ENCODE measurements around the gene POMP. TPM values are rescaled to one million over a fixed set of nuclear protein-coding genes. Genes with fewer than 3 reads are reported as not detected.

The POMP gene
- total RNA-seq, 1 donor from 2014 or later = 25.0 TPM

DNA sequence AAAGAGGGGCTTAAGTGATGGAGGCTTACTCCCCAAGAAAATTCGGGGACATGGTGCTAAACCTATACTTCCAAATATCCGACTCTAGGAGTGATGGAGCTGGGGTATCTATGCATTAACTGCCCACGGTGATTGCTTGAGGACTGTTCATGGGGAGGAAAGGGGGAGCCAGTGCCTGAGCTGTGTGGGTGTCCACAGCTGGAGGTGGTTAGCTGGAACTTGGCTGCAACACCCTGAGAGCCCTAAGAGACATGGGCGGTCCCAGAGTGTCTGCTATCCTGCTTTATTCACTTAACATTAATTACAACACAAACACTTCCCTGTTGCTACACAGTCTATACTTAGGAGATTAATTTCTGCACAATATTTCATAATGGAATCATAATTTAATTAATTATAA lies 28.1 kb upstream of the POMP start:
- Histone ChIP-seq H3K27me3 (no peaks in the 10 kb centered on the region), H3K4me3 (no peak overlapping the region), H3K36me3 (no peaks in the 10 kb centered on the region), H3K27ac (no peak overlapping the region), H3K4me1 (no peaks in the 10 kb centered on the region), H3K9me3 (no peaks in the 10 kb centered on the region)
- TF ChIP-seq, protein P1, sequence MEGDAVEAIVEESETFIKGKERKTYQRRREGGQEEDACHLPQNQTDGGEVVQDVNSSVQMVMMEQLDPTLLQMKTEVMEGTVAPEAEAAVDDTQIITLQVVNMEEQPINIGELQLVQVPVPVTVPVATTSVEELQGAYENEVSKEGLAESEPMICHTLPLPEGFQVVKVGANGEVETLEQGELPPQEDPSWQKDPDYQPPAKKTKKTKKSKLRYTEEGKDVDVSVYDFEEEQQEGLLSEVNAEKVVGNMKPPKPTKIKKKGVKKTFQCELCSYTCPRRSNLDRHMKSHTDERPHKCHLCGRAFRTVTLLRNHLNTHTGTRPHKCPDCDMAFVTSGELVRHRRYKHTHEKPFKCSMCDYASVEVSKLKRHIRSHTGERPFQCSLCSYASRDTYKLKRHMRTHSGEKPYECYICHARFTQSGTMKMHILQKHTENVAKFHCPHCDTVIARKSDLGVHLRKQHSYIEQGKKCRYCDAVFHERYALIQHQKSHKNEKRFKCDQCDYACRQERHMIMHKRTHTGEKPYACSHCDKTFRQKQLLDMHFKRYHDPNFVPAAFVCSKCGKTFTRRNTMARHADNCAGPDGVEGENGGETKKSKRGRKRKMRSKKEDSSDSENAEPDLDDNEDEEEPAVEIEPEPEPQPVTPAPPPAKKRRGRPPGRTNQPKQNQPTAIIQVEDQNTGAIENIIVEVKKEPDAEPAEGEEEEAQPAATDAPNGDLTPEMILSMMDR (IDR thresholded peaks at IDR 0.05) = no peak
- intact Hi-C loops (cut with DNase I) = no loop called here
- DNase-seq (ENCODE audit: low spot score in 2 of 2) = no peak

DNA sequence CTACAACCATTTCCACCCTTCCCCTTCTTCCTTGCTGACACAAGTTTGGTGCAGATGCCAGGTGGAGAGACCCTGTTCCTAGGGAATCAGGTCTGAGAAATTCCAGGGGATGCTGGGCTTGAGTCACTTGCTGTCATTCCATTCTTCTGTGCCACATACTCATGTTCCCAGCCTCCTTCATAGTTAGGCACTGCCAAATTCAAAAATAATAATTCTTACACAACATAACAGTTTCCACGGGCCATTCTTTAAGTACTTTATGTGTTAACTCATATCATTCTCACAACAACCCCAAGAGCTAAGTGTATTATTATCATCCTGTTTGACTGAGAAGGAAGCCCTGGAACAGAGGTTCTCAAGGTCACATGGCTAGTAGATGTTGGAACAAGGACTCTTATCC lies 27.1 kb upstream of the POMP start:
- intact Hi-C loops (cut with DNase I) = no loop called here

DNA sequence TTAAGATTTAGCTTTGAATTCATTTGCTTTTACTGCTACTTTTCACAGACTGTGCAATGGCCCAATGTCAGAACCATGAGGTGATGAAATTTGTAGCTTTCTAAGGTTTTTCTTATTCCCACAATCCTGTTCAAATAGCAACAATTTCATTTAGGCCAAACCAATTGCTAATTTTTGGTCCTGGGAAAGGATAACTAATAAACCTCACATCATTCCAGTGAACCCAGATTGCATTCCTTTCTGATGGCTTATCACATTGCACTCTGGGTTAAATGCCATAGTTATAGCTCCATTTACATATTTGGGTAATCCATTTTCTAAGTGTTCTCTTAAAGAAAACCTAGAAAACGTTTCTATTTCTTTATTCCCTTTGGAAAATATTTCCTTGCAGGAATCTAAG lies 22.9 kb upstream of the POMP start:
- H3K4me1 ChIP-seq = peaks cover 0 to 12% of the 10 kb centered on the region in 2 donors
- H3K9me3 ChIP-seq = no peaks in the 10 kb centered on the region
- intact Hi-C loops (cut with DNase I) = loop anchor here (5.0 kb wide), 2 partner anchors 314 to 1659 kb away; no protein-coding TSS in a partner anchor
- H3K27ac ChIP-seq = no peak overlapping the region
- H3K36me3 ChIP-seq = no peaks in the 10 kb centered on the region
- TF ChIP-seq, protein P1 (IDR thresholded peaks at IDR 0.05) = no peak
- no peak for DNase-seq (ENCODE audit: low spot score in 2 of 2)
- H3K4me3 ChIP-seq = no peak overlapping the region
- no peaks in the 10 kb centered on the region for H3K27me3 ChIP-seq

More for the DNA sequence above, 27.1 kb upstream of the POMP start:
- no peaks in the 10 kb centered on the region for H3K9me3 ChIP-seq
- H3K27me3 ChIP-seq = no peaks in the 10 kb centered on the region
- DNase-seq (ENCODE audit: low spot score in 2 of 2) = no peak
- no peak overlapping the region for H3K4me3 ChIP-seq
- TF ChIP-seq, protein P1 (IDR thresholded peaks at IDR 0.05) = no peak
- no peaks in the 10 kb centered on the region for H3K36me3 ChIP-seq
- H3K27ac ChIP-seq = no peak overlapping the region
- no peaks in the 10 kb centered on the region for H3K4me1 ChIP-seq

DNA sequence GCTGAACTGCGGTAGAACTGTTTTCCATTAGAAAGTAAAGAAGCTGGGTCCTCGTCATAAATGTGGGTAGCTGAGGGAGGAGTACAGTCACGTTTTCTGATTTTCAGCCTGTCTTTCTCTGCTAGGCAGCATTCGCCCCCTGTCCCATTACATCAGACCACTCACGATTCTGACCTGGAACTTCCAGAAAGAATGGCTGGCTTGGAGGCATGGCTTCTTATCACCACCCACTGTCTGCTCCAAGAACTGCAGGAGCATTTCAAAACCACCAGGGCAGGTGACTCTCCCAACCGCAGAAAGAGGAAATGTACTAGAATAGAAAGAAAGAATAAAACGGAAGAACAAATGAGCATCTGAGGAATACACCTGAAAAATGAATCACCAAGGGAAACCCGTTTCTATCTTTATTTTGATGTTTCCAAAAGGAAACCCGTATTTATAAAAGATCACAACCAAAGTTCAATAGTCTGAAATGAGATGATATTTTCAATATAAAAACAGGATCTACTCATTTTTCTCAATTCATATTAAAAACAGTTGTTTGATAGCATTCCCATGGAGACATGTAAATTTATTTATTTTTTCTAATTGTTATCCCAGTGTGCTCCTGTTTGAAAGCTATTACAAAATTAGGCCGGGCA lies 22.1 kb upstream of the POMP start:
- TF ChIP-seq, protein P1 (IDR thresholded peaks at IDR 0.05) = peak; percentile 64 to 74 (median 72)
- no peak overlapping the region for H3K4me3 ChIP-seq
- H3K9me3 ChIP-seq = no peaks in the 10 kb centered on the region
- no peaks in the 10 kb centered on the region for H3K36me3 ChIP-seq
- no peaks in the 10 kb centered on the region for H3K27me3 ChIP-seq
- peaks cover 0 to 16% of the 10 kb centered on the region in 2 donors for H3K4me1 ChIP-seq
- intact Hi-C loops (cut with DNase I) = loop anchor here (5.0 kb wide), 2 partner anchors 314 to 1659 kb away; no protein-coding TSS in a partner anchor
- no peak overlapping the region for H3K27ac ChIP-seq
- DNase-seq (ENCODE audit: low spot score in 2 of 2) = peak in 1 of 2 donors; percentile 68

DNA sequence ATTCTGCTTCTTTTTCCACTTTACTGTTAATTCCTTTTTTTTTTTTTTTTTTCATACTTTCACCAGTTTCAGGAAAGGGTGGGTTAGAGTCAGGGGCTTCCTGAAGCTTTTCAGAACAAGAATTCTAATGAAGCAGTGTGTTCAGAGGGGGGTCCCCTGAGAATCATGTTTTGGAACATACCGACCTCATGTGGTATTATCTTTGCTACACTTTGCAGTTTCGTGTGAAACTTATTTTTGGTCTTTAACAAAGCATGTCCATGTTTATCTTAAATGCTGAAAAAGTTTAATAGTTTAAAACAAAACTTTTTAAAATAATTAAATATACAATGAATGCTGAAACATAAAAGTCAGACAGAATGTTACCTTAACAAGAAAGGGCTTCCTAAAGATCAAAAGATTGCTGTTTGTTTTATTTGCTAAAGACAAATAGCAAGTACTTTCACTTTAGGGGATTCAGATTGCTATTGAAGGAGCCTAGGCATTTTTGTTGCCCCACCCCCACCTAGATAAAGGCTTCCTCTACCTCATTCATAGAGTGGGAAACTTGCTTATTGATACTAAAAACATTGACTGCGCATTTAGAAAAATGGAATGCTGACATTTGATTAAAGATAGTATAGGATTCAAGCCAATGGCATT lies 21.1 kb upstream of the POMP start:
- DNase-seq (ENCODE audit: low spot score in 2 of 2) = no peak
- Histone ChIP-seq H3K9me3 (no peaks in the 10 kb centered on the region), H3K36me3 (no peaks in the 10 kb centered on the region), H3K4me3 (no peak overlapping the region), H3K27ac (no peak overlapping the region), H3K27me3 (no peaks in the 10 kb centered on the region), H3K4me1 (peaks cover 0 to 16% of the 10 kb centered on the region in 2 donors)
- intact Hi-C loops (cut with DNase I) = loop anchor here (5.0 kb wide), 2 partner anchors 316 to 1661 kb away; no protein-coding TSS in a partner anchor
- TF ChIP-seq, protein P1 (IDR thresholded peaks at IDR 0.05) = no peak

Measured in ascending aorta (tissue), 2 donors.